ENCODE measurements around the gene C16orf82. TPM values are rescaled to one million over a fixed set of nuclear protein-coding genes. Genes with fewer than 3 reads are reported as not detected.

C16orf82 gene
- total RNA-seq, 3 donors from 2014 or later (not counting 1 experiment from before 2014, with no cell fraction given), result not detected

GRCh38 chr16:27088216-27088615, 21.5 kb downstream of the C16orf82 start:
- no peak overlapping the region for H3K4me3 Mint-ChIP-seq
- TF ChIP-seq, protein P1, sequence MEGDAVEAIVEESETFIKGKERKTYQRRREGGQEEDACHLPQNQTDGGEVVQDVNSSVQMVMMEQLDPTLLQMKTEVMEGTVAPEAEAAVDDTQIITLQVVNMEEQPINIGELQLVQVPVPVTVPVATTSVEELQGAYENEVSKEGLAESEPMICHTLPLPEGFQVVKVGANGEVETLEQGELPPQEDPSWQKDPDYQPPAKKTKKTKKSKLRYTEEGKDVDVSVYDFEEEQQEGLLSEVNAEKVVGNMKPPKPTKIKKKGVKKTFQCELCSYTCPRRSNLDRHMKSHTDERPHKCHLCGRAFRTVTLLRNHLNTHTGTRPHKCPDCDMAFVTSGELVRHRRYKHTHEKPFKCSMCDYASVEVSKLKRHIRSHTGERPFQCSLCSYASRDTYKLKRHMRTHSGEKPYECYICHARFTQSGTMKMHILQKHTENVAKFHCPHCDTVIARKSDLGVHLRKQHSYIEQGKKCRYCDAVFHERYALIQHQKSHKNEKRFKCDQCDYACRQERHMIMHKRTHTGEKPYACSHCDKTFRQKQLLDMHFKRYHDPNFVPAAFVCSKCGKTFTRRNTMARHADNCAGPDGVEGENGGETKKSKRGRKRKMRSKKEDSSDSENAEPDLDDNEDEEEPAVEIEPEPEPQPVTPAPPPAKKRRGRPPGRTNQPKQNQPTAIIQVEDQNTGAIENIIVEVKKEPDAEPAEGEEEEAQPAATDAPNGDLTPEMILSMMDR (IDR thresholded peaks at IDR 0.05), result no peak
- Histone ChIP-seq H3K27me3 (ENCODE audit: control insufficient read depth, insufficient read depth, low read length) (peaks cover 3% of the 10 kb centered on the region), H3K9me3 (ENCODE audit: control insufficient read depth, insufficient read depth, low read length) (no peaks in the 10 kb centered on the region), H3K4me3 (ENCODE audit: low read length) (no peak overlapping the region), H3K27ac (ENCODE audit: low read length) (no peak overlapping the region), H3K36me3 (ENCODE audit: control insufficient read depth, insufficient read depth, low read length) (no peaks in the 10 kb centered on the region), H3K4me1 (ENCODE audit: control insufficient read depth, insufficient read depth, low read length) (no peaks in the 10 kb centered on the region)
- intact Hi-C loops (cut with micrococcal nuclease), result no loop called here
- H3K27me3 Mint-ChIP-seq (ENCODE audit: low read depth in 2 of 2), result peaks cover 29 to 51% of the 10 kb centered on the region in 2 donors
- 61% methylated on average over 4 of the region's 5 CpGs for WGBS (ENCODE audit: insufficient coverage)
- H3K36me3 Mint-ChIP-seq, result no peaks in the 10 kb centered on the region
- DNase-seq (no peak), ATAC-seq (no peak)
- H3K27ac Mint-ChIP-seq, result no peak overlapping the region
- H3K4me1 Mint-ChIP-seq, result no peaks in the 10 kb centered on the region
- H3K9me3 Mint-ChIP-seq, result no peaks in the 10 kb centered on the region

DNA sequence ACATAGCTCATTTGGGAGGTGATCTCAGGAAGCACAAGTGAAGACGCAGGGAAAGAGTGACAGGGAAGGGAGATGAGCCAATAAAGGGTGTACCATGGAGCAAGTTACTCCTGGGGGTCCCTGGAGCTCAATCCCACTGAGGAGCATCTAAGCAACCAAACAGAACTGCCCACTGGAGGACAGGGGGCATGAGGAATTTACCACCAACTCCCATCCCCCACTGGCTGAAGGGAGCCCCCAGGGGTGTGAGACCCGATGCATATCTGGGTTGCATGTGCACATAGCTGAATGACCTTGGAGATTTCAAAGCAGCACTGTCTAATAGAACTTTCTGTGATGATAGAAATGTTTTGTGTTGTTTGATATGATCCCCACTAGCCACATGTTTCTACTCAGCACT, 29.6 kb downstream of the C16orf82 start:
- no peaks in the 10 kb centered on the region for H3K36me3 Mint-ChIP-seq

GRCh38 chr16:27097800-27098230, 31.1 kb downstream of the C16orf82 start:
- no peaks in the 10 kb centered on the region for H3K36me3 ChIP-seq (ENCODE audit: control insufficient read depth, insufficient read depth, low read length)
- H3K4me1 ChIP-seq (ENCODE audit: control insufficient read depth, insufficient read depth, low read length), result no peaks in the 10 kb centered on the region
- TF ChIP-seq, protein P1 (IDR thresholded peaks at IDR 0.05), result no peak
- peaks cover 24 to 53% of the 10 kb centered on the region in 2 donors for H3K27me3 Mint-ChIP-seq (ENCODE audit: low read depth in 2 of 2)
- 58% methylated on average over 6 of the region's 6 CpGs for WGBS (ENCODE audit: insufficient coverage)
- H3K27me3 ChIP-seq (ENCODE audit: control insufficient read depth, insufficient read depth, low read length), result peaks cover 2% of the 10 kb centered on the region
- H3K4me3 Mint-ChIP-seq, result no peak overlapping the region
- no peaks in the 10 kb centered on the region for H3K36me3 Mint-ChIP-seq
- no peak overlapping the region for H3K27ac Mint-ChIP-seq
- DNase-seq (no peak), ATAC-seq (no peak)
- H3K27ac ChIP-seq (ENCODE audit: low read length), result no peak overlapping the region
- H3K9me3 ChIP-seq (ENCODE audit: control insufficient read depth, insufficient read depth, low read length), result no peaks in the 10 kb centered on the region
- no peaks in the 10 kb centered on the region for H3K4me1 Mint-ChIP-seq
- H3K9me3 Mint-ChIP-seq, result no peaks in the 10 kb centered on the region
- intact Hi-C loops (cut with micrococcal nuclease), result no loop called here
- no peak overlapping the region for H3K4me3 ChIP-seq (ENCODE audit: low read length)

More for the DNA sequence above, 29.6 kb downstream of the C16orf82 start:
- TF ChIP-seq, protein P1 (IDR thresholded peaks at IDR 0.05), result no peak
- Histone ChIP-seq H3K27me3 (ENCODE audit: control insufficient read depth, insufficient read depth, low read length) (peaks cover 2% of the 10 kb centered on the region), H3K27ac (ENCODE audit: low read length) (no peak overlapping the region), H3K36me3 (ENCODE audit: control insufficient read depth, insufficient read depth, low read length) (no peaks in the 10 kb centered on the region), H3K9me3 (ENCODE audit: control insufficient read depth, insufficient read depth, low read length) (no peaks in the 10 kb centered on the region), H3K4me3 (ENCODE audit: low read length) (no peak overlapping the region), H3K4me1 (ENCODE audit: control insufficient read depth, insufficient read depth, low read length) (no peaks in the 10 kb centered on the region)
- peaks cover 31 to 67% of the 10 kb centered on the region in 2 donors for H3K27me3 Mint-ChIP-seq (ENCODE audit: low read depth in 2 of 2)
- ATAC-seq (no peak), DNase-seq (no peak)
- intact Hi-C loops (cut with micrococcal nuclease), result no loop called here
- H3K27ac Mint-ChIP-seq, result no peak overlapping the region
- no peaks in the 10 kb centered on the region for H3K9me3 Mint-ChIP-seq
- H3K4me1 Mint-ChIP-seq, result no peaks in the 10 kb centered on the region
- H3K4me3 Mint-ChIP-seq, result no peak overlapping the region
- 70% methylated on average over 2 of the region's 2 CpGs for WGBS (ENCODE audit: insufficient coverage)

DNA sequence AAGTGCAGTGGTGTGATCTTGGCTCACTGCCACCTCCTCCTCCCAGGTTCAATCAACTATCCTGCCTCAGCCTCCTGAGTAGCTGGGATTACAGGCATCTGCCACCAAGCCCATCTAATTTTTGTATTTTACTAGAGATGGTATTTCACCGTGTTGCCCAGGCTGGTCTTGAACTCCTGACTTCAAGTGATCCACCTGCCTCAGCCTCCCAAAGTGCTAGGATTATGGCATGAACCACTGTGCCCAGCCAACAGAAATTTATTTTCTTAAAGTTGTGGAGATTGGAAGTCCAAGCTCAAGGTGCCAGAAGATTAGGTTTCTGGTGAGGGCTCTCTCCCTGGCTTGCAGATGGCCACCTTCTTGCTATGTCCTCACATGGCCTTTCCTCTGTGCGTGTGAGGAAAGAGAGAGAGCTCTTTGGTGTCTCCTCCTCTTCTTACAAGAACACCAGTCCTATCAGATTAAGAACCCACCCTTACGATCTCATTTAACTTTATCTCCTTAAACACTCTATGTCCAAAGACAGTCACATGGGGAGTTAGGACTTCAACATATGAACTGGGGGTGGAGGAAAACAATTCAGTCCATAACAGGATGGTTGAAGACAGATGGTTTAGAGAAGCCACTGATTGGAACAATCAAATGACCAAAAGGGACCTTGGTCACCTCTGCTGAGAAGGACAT, 31.8 kb downstream of the C16orf82 start:
- DNase-seq, result no peak
- intact Hi-C loops (cut with micrococcal nuclease), result no loop called here
- Mint-ChIP-seq H3K27ac (no peak overlapping the region), H3K4me3 (no peak overlapping the region), H3K27me3 (ENCODE audit: low read depth in 2 of 2) (peaks cover 25 to 46% of the 10 kb centered on the region in 2 donors), H3K36me3 (no peaks in the 10 kb centered on the region), H3K4me1 (no peaks in the 10 kb centered on the region), H3K9me3 (no peaks in the 10 kb centered on the region)
- no peak for ATAC-seq
- Histone ChIP-seq H3K4me1 (ENCODE audit: control insufficient read depth, insufficient read depth, low read length) (no peaks in the 10 kb centered on the region), H3K27me3 (ENCODE audit: control insufficient read depth, insufficient read depth, low read length) (no peaks in the 10 kb centered on the region), H3K27ac (ENCODE audit: low read length) (no peak overlapping the region), H3K36me3 (ENCODE audit: control insufficient read depth, insufficient read depth, low read length) (no peaks in the 10 kb centered on the region), H3K9me3 (ENCODE audit: control insufficient read depth, insufficient read depth, low read length) (no peaks in the 10 kb centered on the region), H3K4me3 (ENCODE audit: low read length) (no peak overlapping the region)
- 83% methylated on average over 2 of the region's 3 CpGs for WGBS (ENCODE audit: insufficient coverage)
- TF ChIP-seq, protein P1 (IDR thresholded peaks at IDR 0.05), result no peak
